Anterior cingulate cortex (tissue), 58 donors: ENCODE data around the gene CARS1.

Experiments used
- DNase-seq, 58 donors: peaks; one replicate each; lab custom pipeline; 2025; lab: John Stamatoyannopoulos, UW

The CARS1 gene

GRCh38 chr11:2998073-2998850 lies 59.0 kb downstream of the CARS1 start:
- no peak for DNase-seq

GRCh38 chr11:2997406-2997805 lies 59.8 kb downstream of the CARS1 start:
- DNase-seq: no peak

GRCh38 chr11:2996976-2997375 lies 60.2 kb downstream of the CARS1 start:
- no peak for DNase-seq

DNA sequence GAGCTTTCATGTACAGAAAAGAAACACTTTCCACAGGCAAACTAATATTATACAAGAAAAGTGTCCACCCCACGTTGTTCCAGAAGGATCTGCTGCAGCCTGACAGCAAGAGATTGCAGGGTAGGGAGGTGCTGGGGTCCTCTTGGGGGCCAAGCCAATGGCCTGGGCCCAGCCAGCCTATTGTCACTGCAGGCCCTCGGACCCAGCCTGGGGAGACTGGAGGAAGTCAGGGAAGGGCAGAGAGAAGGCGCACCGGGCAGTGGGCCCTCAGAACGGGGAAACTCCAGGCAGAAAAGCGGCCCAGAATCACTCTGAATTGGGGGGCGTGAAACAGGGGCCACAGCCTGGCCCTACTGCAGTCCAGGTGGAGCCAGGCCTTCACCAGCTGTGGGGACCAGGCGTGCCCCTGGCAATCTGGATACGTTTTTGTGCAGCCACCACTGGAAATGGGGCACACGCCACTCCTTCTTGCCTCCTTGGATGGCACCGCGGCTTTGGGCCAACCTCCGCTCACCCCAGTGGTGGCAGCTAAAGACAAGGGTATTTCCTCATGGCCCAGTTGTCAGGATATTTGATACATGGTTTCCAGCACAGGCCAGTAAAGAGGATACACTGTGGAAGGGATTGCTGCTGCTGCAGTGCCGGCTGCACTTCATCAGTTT lies 61.2 kb downstream of the CARS1 start:
- no peak for DNase-seq

DNA sequence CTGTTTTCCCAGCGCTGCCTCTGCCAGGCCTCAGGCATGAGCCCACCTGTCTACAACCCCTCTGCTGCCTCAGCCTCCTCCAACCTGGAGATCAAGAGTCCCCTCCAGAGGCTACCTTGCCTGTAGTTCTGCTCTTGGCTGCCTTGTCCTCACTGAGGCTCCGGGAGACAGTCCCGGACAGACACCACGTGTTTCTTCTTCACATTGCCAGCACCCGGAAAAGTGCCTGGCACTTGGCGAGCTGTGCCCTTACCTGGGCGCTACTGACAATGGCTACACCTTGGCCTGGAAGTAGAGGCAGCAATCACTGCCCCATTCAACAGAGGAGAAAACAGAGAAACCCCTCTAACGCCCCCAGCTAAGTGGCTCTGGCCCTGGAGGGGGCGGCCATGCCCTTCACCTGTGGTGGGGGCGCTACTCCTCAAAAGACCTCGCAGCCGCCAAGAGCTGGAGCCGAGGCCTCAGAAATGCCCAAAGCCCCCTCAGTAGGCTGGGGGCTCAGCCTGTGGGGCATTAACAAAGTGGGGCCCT lies 62.1 kb downstream of the CARS1 start:
- no peak for DNase-seq

DNA sequence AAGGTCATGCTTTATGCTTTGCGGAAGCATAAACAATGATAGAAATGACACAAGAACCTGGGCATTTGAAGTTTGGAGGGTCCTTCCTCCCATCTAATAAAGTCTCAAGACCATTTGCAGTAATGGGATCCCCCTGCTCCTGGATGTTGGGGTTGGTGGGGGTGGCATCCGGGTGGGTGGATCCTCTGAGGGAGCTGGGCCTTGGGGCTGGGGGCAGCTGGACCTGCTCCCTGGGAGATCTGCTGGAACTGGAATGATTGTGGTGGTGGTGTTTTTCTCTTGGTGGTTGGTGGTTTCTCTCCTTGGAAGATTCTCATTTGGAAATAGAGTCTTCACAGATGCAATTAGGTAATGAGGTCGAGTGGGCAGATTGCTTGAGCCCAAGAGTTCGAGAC lies 62.9 kb downstream of the CARS1 start:
- DNase-seq: no peak

GRCh38 chr11:2992997-2993325 lies 64.3 kb downstream of the CARS1 start:
- no peak for DNase-seq

- peak; percentile 71 to 99 (median 93) for DNase-seq
These were observed 64.8 kb downstream of the CARS1 start, which contains the start of gene NAP1L4 for GRCh38 chr11:2992234-2992996. Gene NAP1L4, minus strand, starts transcription at chr11:2992329. Its CDS starts 13,109 bp downstream, at chr11:2979220.

DNA sequence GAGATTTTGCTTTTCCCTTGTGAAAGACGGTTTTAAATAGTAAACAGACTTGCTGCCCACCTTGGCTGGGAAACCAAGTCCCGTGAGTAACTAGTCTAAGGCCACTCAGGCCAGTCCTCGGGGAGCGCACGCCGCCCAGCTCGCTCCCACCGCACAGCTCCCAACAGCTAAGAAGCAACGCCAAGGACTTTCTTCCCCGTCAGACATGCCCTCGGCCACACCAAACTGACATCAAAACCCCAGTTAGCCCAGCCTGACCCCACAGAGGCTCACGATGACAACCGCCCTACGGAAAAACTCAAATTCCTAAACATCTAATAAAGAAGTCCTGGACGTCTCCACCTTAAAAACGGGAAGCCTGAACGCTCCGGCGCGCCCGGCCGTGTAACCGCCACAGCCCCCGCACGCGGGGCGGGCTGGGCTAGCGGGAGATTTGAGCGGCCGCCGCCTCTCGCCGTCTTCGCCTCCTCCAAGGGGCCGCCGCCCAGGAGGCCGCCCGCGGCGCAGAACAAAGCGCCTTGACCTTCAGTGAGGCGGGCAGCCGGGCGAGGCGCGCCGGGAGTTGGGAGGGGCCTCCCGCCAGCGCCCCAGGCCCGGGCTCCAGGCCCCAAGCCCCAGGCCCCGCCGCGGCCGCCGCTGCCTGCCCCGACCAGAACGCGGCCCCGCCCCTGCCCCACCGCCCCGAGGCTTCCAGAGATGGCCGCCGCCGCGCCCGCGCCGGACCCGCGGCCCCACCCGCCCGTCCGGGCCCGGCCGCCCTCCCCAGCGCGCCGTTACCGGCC lies 65.6 kb downstream of the CARS1 start:
- DNase-seq: peak in 18 of 58 donors; percentile 36 to 78 (median 64)

DNA sequence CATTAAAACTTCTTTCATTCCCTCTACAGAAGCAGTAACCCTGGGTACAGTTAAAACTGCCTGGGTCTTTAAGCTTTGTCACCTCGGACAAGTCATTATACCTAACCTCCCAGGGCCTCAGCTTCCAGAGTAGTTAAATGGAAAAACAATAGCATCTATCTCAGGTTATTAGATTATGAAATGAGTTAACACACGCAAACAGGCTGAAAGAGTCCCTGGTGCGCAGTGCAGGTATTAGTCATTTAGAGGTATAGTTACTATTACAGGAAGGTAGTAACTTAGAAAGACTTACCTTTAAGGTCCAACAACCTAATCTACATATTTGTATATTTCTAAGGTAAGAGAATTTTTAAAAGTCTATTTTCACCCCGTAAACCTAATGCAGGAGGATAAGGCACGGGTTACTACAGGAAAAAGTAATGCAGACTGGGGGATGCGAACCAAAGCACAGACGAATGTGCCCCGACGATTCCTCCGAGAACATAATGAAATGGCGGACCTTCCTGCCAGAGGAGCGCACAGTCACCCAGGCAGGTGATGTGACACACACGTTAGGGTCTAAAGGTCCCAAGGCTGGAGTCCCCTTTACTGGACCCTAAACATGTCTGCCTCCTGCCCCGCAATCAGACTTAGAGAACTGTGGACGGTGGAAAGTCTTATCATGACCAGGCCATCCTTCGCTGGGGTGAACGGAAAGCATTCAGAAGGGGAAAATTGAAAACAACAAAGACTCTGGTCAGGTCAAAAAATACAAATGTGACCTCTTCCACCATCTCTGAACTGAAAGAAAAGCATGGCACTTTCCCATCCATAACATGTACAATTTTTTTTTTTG lies 66.4 kb downstream of the CARS1 start:
- DNase-seq: no peak

DNA sequence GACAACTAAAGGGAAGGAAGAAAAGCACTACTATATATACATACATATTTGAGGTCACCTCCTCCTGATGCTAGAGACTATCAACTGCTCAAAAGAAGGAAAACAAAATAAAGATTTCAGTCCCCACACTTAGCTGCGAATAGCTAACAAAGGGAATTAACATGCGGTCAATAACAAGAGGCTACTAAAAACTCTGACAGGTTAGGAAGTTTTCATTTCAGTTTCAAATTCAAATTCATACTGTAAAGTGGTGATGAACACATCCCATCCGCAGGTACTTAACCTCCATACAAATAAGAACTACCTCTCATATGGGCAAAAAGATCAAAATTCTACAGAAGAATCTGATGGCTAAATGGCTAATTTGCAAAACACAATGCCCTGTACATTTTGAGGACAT lies 67.7 kb downstream of the CARS1 start:
- no peak for DNase-seq

DNA sequence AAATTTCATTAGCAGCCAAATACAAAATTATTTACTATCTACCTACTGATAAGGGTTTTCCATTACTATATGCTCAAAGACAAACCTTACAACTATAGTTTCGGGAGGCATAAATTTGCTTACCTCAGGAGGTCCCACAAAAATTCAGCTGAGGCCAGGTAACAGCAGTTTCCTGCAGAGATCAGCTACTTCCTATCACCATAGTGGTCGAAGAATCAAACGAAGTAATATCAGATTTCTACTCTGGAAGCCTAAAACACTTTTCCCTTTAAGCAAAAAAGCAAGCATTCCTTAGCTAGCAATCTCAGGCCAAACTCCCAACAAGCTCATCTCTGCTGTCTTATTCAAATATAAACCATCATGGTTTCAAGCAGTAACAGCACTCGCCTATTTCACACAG lies 68.2 kb downstream of the CARS1 start:
- DNase-seq: no peak

DNA sequence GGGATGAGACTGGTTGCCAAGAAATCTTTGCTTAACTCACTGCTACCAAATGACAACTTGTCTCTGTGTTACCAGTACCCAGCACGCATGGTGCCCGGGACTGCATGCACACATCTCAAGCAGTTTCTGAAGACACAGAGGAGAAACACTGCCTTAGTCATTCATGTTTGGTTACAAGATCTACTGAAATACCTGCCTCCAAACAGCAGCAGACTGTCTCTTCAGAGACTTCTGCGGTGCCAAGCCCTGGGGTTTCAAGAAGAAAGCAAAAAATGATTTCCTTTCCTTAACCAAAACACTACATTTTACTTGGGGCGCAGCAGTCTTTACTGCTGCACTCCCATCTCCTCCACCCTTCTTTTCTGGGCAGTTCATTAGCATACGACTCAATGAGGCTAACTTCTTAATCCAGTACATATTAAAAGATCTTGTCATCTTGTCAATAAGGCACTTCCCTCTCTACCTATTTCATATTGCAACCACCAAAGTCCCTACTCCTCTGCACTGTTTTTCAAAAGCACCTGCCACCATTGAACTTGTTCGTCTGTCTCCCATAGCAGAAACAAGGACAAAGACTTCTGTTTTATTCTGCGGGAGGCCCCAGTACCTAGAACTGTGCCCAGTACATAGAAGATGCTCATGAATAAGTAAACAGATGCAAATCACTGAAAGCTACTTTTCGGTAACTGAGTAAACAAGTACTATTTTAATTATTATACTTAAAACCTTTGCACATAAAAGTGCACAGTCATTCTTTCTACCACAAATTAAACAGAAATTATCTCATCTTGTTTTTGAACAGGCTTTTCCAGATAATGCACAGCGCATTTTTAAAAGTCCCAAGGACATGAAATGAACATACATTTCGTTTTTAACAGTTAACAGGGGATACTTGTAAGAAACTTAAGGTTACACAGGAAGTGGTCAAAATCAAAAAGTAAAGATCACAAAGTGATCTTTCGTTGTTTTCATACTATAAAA lies 69.1 kb downstream of the CARS1 start:
- DNase-seq: no peak

DNA sequence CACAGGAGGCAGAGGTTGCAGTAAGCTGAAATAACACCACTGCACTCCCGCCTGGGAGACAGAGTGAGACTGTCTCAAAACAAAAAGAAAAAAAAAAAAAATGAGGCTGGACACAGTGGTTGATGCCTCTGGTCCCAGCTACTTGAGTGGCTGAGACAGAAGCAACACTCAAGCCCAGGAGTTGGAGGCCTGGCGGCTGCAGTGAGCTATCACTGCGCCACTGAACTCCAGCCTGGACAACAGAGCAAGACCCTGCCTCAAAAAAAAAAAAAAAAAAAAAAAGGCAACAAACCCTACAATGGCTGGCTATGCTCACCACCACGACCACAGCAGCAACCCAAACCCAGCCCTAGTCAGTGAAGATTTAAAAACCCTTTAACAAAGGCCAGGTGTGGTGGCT lies 73.3 kb downstream of the CARS1 start:
- no peak for DNase-seq

DNA sequence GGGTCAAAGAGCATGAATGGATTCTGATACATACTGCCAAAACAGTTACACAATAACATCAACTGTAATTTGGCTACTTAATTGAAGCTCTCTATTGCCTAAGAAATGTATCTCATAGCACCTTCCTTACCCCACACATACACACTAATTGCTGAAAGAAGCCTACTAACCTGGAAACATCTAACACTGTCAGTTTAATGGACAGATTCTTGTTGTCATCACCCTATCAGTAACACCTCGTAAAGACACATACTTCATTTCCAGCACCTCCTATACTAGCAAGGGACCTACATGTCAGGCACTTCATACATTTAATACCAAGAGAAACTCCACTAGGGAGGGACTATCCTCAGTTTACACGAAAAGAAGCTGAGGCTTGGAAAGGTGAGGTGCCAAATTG lies 75.0 kb downstream of the CARS1 start:
- no peak for DNase-seq

- DNase-seq: no peak
These were observed 76.1 kb downstream of the CARS1 start for GRCh38 chr11:2981130-2981529.

- no peak for DNase-seq
These were observed 76.9 kb downstream of the CARS1 start for GRCh38 chr11:2980168-2980840.

GRCh38 chr11:2977113-2977512 lies 80.1 kb downstream of the CARS1 start:
- DNase-seq: no peak
